Measurements from ENCODE around the gene ACOX1. TPM values are rescaled to one million over a fixed set of nuclear protein-coding genes. Genes with fewer than 3 reads are reported as not detected.

The ACOX1 gene
- total RNA-seq, 4 donors from 2014 or later: 45.3 to 57.4 (median 48.9) TPM

GRCh38 chr17:75943491-75943890 is 35.5 kb downstream of the ACOX1 start:
- WGBS: 90% methylated on average over 1 of the region's 1 CpG
- no peaks in the 10 kb centered on the region for H3K27me3 ChIP-seq
- intact Hi-C loops (cut with DNase I): loop anchor here (5.0 kb wide), 1 partner anchor 39 kb away; no protein-coding TSS in a partner anchor
- TF ChIP-seq POLR2A (IDR thresholded peaks at IDR 0.05; ENCODE audit: low read depth): no peak
- TF ChIP-seq EP300 (IDR thresholded peaks at IDR 0.05): no peak
- no peak for TF ChIP-seq POLR2AphosphoS5 (IDR thresholded peaks at IDR 0.05)
- no peak for TF ChIP-seq CTCF (IDR thresholded peaks at IDR 0.05)
- no peaks in the 10 kb centered on the region for H3K9me3 ChIP-seq
- no peak overlapping the region for H3K27ac ChIP-seq (replicated peaks in 1 of 4)
- no peak for DNase-seq (ENCODE audit: extremely low spot score)
- no peak overlapping the region for H3K4me3 ChIP-seq
- peaks cover 10 to 17% (median 13%) of the 10 kb centered on the region in 4 donors for H3K4me1 ChIP-seq
- peaks cover 13 to 51% (median 41%) of the 10 kb centered on the region in 4 donors for H3K36me3 ChIP-seq

- 84% methylated on average over 4 of the region's 4 CpGs for WGBS
Observed at GRCh38 chr17:75942473-75942872, 36.5 kb downstream of the ACOX1 start.

GRCh38 chr17:75941442-75941819 is 37.5 kb downstream of the ACOX1 start:
- no peaks in the 10 kb centered on the region for H3K27me3 ChIP-seq
- no peak for DNase-seq (ENCODE audit: extremely low spot score)
- H3K4me1 ChIP-seq: peaks cover 10 to 17% (median 13%) of the 10 kb centered on the region in 4 donors
- intact Hi-C loops (cut with DNase I): loop anchor here (5.0 kb wide), 1 partner anchor 41 kb away; no protein-coding TSS in a partner anchor
- TF ChIP-seq POLR2A (IDR thresholded peaks at IDR 0.05; ENCODE audit: low read depth) (no peak), EP300 (IDR thresholded peaks at IDR 0.05) (no peak), POLR2AphosphoS5 (IDR thresholded peaks at IDR 0.05) (no peak), CTCF (IDR thresholded peaks at IDR 0.05) (no peak)
- no peaks in the 10 kb centered on the region for H3K9me3 ChIP-seq
- 34% methylated on average over 6 of the region's 6 CpGs for WGBS
- H3K27ac ChIP-seq (replicated peaks in 1 of 4): peak overlapping the region; percentile 16 to 86 (median 77)
- peaks cover 0 to 31% (median 21%) of the 10 kb centered on the region in 4 donors for H3K36me3 ChIP-seq
- peak overlapping the region; percentile 66 to 90 (median 81) for H3K4me3 ChIP-seq

More at GRCh38 chr17:75942473-75942872, 36.5 kb downstream of the ACOX1 start:
- Histone ChIP-seq H3K27me3 (no peaks in the 10 kb centered on the region), H3K4me3 (no peak overlapping the region), H3K4me1 (peaks cover 10 to 17% (median 13%) of the 10 kb centered on the region in 4 donors), H3K36me3 (peaks cover 3 to 41% (median 31%) of the 10 kb centered on the region in 4 donors), H3K27ac (replicated peaks in 1 of 4) (no peak overlapping the region), H3K9me3 (no peaks in the 10 kb centered on the region)
- intact Hi-C loops (cut with DNase I): loop anchor here (5.0 kb wide), 1 partner anchor 40 kb away; no protein-coding TSS in a partner anchor
- DNase-seq (ENCODE audit: extremely low spot score): no peak
- no peak for TF ChIP-seq CTCF (IDR thresholded peaks at IDR 0.05)
- TF ChIP-seq POLR2AphosphoS5 (IDR thresholded peaks at IDR 0.05): no peak
- no peak for TF ChIP-seq EP300 (IDR thresholded peaks at IDR 0.05)
- TF ChIP-seq POLR2A (IDR thresholded peaks at IDR 0.05; ENCODE audit: low read depth): no peak

- H3K4me1 ChIP-seq: peaks cover 10 to 17% (median 13%) of the 10 kb centered on the region in 4 donors
- 0% methylated on average over 27 of the region's 63 CpGs for WGBS
- TF ChIP-seq POLR2AphosphoS5 (IDR thresholded peaks at IDR 0.05) (peak; percentile 95 to 98), POLR2A (IDR thresholded peaks at IDR 0.05; ENCODE audit: low read depth) (peak; percentile 78), CTCF (IDR thresholded peaks at IDR 0.05) (peak in 1 of 3 experiments; percentile 8), EP300 (IDR thresholded peaks at IDR 0.05) (no peak)
- H3K36me3 ChIP-seq: peaks cover 0 to 25% (median 15%) of the 10 kb centered on the region in 4 donors
- peak within 1 kb of the TSS; percentile 66 to 90 (median 81) for H3K4me3 ChIP-seq
- H3K9me3 ChIP-seq: no peaks in the 10 kb centered on the region
- H3K27ac ChIP-seq (replicated peaks in 1 of 4): peak within 1 kb of the TSS; percentile 73 to 86 (median 80)
- intact Hi-C loops (cut with DNase I): loop anchor here (5.0 kb wide), 1 partner anchor 41 kb away; no protein-coding TSS in a partner anchor
- peak; percentile 97 for DNase-seq (ENCODE audit: extremely low spot score)
- H3K27me3 ChIP-seq: no peaks in the 10 kb centered on the region
Observed at GRCh38 chr17:75940727-75941441, 38.1 kb downstream of the ACOX1 start, which contains the start of gene FBF1. TSS of gene FBF1 (minus strand) at chr17:75941042. CDS start at chr17:75938149, 2,893 bp downstream.

Data from esophagus muscularis mucosa (tissue), 4 donors.